Activated naive CD8-positive, alpha-beta T cell (primary cell): ENCODE results near the gene MYOF.
"Not testable (repeated sequence)": the region's sequence is repeated elsewhere in the genome, so short reads cannot be mapped to it uniquely, and the experiment has no call there.

Source experiments
- H3K27ac Mint-ChIP-seq: one replicate; pipeline ENCODE4 v1.8.0; 2021; ENCODE audit warnings: mixed read lengths
- H3K27me3 Mint-ChIP-seq: one replicate; pipeline ENCODE4 v1.8.0; 2021; ENCODE audit warnings: mixed read lengths
- H3K36me3 Mint-ChIP-seq: one replicate; pipeline ENCODE4 v1.8.0; 2021; ENCODE audit warnings: mixed read lengths
- H3K4me1 Mint-ChIP-seq: one replicate; pipeline ENCODE4 v1.8.0; 2021; ENCODE audit warnings: low read depth, mixed read lengths
- H3K4me3 Mint-ChIP-seq: one replicate; pipeline ENCODE4 v1.8.0; 2021; ENCODE audit warnings: mild to moderate bottlenecking, mixed read lengths
- H3K9me3 Mint-ChIP-seq: one replicate; pipeline ENCODE4 v1.8.0; 2021; ENCODE audit warnings: low read depth, mixed read lengths

The MYOF gene

GRCh38 chr10:93315246-93315645 lies 166.9 kb downstream of the MYOF start:
- Mint-ChIP-seq H3K27ac (no peak overlapping the region), H3K4me3 (no peak overlapping the region), H3K9me3 (no peaks in the 10 kb centered on the region)

GRCh38 chr10:93314656-93315055 lies 167.5 kb downstream of the MYOF start:
- not testable (repeated sequence) for H3K27ac Mint-ChIP-seq, H3K9me3 Mint-ChIP-seq, H3K36me3 Mint-ChIP-seq, H3K27me3 Mint-ChIP-seq, H3K4me1 Mint-ChIP-seq, H3K4me3 Mint-ChIP-seq

More at GRCh38 chr10:93315246-93315645, 166.9 kb downstream of the MYOF start:
- no peaks in the 10 kb centered on the region for H3K4me1 Mint-ChIP-seq
- peaks cover 2% of the 10 kb centered on the region for H3K27me3 Mint-ChIP-seq
- no peaks in the 10 kb centered on the region for H3K36me3 Mint-ChIP-seq

GRCh38 chr10:93313798-93314197 lies 168.3 kb downstream of the MYOF start:
- Mint-ChIP-seq H3K4me3 (no peak overlapping the region), H3K9me3 (no peaks in the 10 kb centered on the region), H3K27me3 (peaks cover 5% of the 10 kb centered on the region), H3K27ac (no peak overlapping the region), H3K4me1 (no peaks in the 10 kb centered on the region), H3K36me3 (no peaks in the 10 kb centered on the region)

- no peak overlapping the region for H3K4me3 Mint-ChIP-seq
- no peaks in the 10 kb centered on the region for H3K9me3 Mint-ChIP-seq
- H3K27me3 Mint-ChIP-seq, result peaks cover 3% of the 10 kb centered on the region
- no peak overlapping the region for H3K27ac Mint-ChIP-seq
- no peaks in the 10 kb centered on the region for H3K36me3 Mint-ChIP-seq
- H3K4me1 Mint-ChIP-seq, result no peaks in the 10 kb centered on the region
These were observed 173.1 kb downstream of the MYOF start for GRCh38 chr10:93309062-93309461.

- Mint-ChIP-seq H3K36me3 (no peaks in the 10 kb centered on the region), H3K4me3 (no peak overlapping the region), H3K9me3 (no peaks in the 10 kb centered on the region), H3K27ac (no peak overlapping the region), H3K27me3 (peaks cover 3% of the 10 kb centered on the region), H3K4me1 (no peaks in the 10 kb centered on the region)
These were observed 177.0 kb downstream of the MYOF start for GRCh38 chr10:93305122-93305521.

GRCh38 chr10:93300981-93301380 lies 181.2 kb downstream of the MYOF start:
- Mint-ChIP-seq H3K36me3 (no peaks in the 10 kb centered on the region), H3K4me3 (no peak overlapping the region), H3K27me3 (no peaks in the 10 kb centered on the region)

GRCh38 chr10:93300288-93300917 lies 181.7 kb downstream of the MYOF start:
- Mint-ChIP-seq H3K4me3 (no peak overlapping the region), H3K27me3 (no peaks in the 10 kb centered on the region), H3K4me1 (no peaks in the 10 kb centered on the region), H3K9me3 (no peaks in the 10 kb centered on the region), H3K36me3 (no peaks in the 10 kb centered on the region), H3K27ac (no peak overlapping the region)

More at GRCh38 chr10:93300981-93301380, 181.2 kb downstream of the MYOF start:
- Mint-ChIP-seq H3K27ac (no peak overlapping the region), H3K9me3 (no peaks in the 10 kb centered on the region), H3K4me1 (no peaks in the 10 kb centered on the region)

- Mint-ChIP-seq H3K27ac (no peak overlapping the region), H3K27me3 (no peaks in the 10 kb centered on the region), H3K36me3 (no peaks in the 10 kb centered on the region), H3K4me3 (no peak overlapping the region), H3K9me3 (no peaks in the 10 kb centered on the region), H3K4me1 (no peaks in the 10 kb centered on the region)
These were observed 182.4 kb downstream of the MYOF start for GRCh38 chr10:93299606-93300287.

GRCh38 chr10:93299195-93299594 lies 182.9 kb downstream of the MYOF start:
- H3K4me3 Mint-ChIP-seq, result no peak overlapping the region
- no peaks in the 10 kb centered on the region for H3K27me3 Mint-ChIP-seq
- no peaks in the 10 kb centered on the region for H3K36me3 Mint-ChIP-seq
- H3K27ac Mint-ChIP-seq, result no peak overlapping the region
- H3K4me1 Mint-ChIP-seq, result no peaks in the 10 kb centered on the region
- H3K9me3 Mint-ChIP-seq, result no peaks in the 10 kb centered on the region

- Mint-ChIP-seq H3K27ac (no peak overlapping the region), H3K36me3 (no peaks in the 10 kb centered on the region), H3K9me3 (no peaks in the 10 kb centered on the region), H3K27me3 (no peaks in the 10 kb centered on the region), H3K4me3 (no peak overlapping the region), H3K4me1 (no peaks in the 10 kb centered on the region)
These were observed 186.0 kb downstream of the MYOF start for GRCh38 chr10:93296151-93296550.

- H3K4me1 Mint-ChIP-seq, result no peaks in the 10 kb centered on the region
- H3K4me3 Mint-ChIP-seq, result no peak overlapping the region
- H3K9me3 Mint-ChIP-seq, result no peaks in the 10 kb centered on the region
- H3K36me3 Mint-ChIP-seq, result no peaks in the 10 kb centered on the region
- no peak overlapping the region for H3K27ac Mint-ChIP-seq
- no peaks in the 10 kb centered on the region for H3K27me3 Mint-ChIP-seq
These were observed 188.1 kb downstream of the MYOF start for GRCh38 chr10:93293999-93294398.

GRCh38 chr10:93290661-93291354 lies 191.3 kb downstream of the MYOF start:
- no peak overlapping the region for H3K4me3 Mint-ChIP-seq
- no peak overlapping the region for H3K27ac Mint-ChIP-seq
- no peaks in the 10 kb centered on the region for H3K9me3 Mint-ChIP-seq

GRCh38 chr10:93288679-93289634 lies 193.2 kb downstream of the MYOF start:
- H3K4me1 Mint-ChIP-seq, result no peaks in the 10 kb centered on the region
- no peaks in the 10 kb centered on the region for H3K36me3 Mint-ChIP-seq
- H3K4me3 Mint-ChIP-seq, result no peak overlapping the region
- peaks cover 1% of the 10 kb centered on the region for H3K27me3 Mint-ChIP-seq
- H3K27ac Mint-ChIP-seq, result no peak overlapping the region
- H3K9me3 Mint-ChIP-seq, result no peaks in the 10 kb centered on the region

More at GRCh38 chr10:93290661-93291354, 191.3 kb downstream of the MYOF start:
- H3K27me3 Mint-ChIP-seq, result peaks cover 1% of the 10 kb centered on the region
- no peaks in the 10 kb centered on the region for H3K4me1 Mint-ChIP-seq
- H3K36me3 Mint-ChIP-seq, result no peaks in the 10 kb centered on the region

GRCh38 chr10:93287775-93288174 lies 194.4 kb downstream of the MYOF start:
- no peaks in the 10 kb centered on the region for H3K36me3 Mint-ChIP-seq
- H3K4me1 Mint-ChIP-seq, result no peaks in the 10 kb centered on the region
- no peak overlapping the region for H3K4me3 Mint-ChIP-seq
- peaks cover 1% of the 10 kb centered on the region for H3K27me3 Mint-ChIP-seq
- no peaks in the 10 kb centered on the region for H3K9me3 Mint-ChIP-seq
- no peak overlapping the region for H3K27ac Mint-ChIP-seq
